GM12878 (cell line): ENCODE measurements around the gene UBAP2.

Source experiments
- BCL11A ChIP-seq: IDR thresholded peaks from 2 replicates; pipeline ENCODE4 v1.6.1; 2011; ENCODE audit warnings: low read depth, low read length
- CBX5 ChIP-seq: sonication (generic); IDR thresholded peaks from 2 replicates; pipeline ENCODE4 v1.6.1; 2016; ENCODE audit warnings: low read depth, moderate library complexity, mild to moderate bottlenecking, inconsistent platforms
- CEBPB ChIP-seq, 2 experiments: fragments of 150-350 bp in 1 of 2; IDR thresholded peaks; 2 replicates each; pipeline ENCODE4 v1.6.1; 2012 to 2014; ENCODE audit warnings: low read depth in 2 of 2, low read length in 2 of 2, borderline replicate concordance in 1 of 2, inconsistent platforms in 1 of 2
- ETV6 ChIP-seq, 2 experiments: fragments of 450-650 bp in 1 of 2; IDR thresholded peaks in 1 of 2; conservative IDR thresholded peaks in 1 of 2; 2 replicates each; pipeline ENCODE4 v1.6.1; 2014; ENCODE audit warnings: antibody characterized with exemption in 1 of 2, borderline replicate concordance in 1 of 2, low read depth in 1 of 2, mild to moderate bottlenecking in 1 of 2, moderate library complexity in 1 of 2
- GABPA ChIP-seq: IDR thresholded peaks from 2 replicates; pipeline ENCODE4 v1.6.1; 2014; ENCODE audit warnings: antibody characterized with exemption, low read depth, mild to moderate bottlenecking, inconsistent platforms
- MXI1 ChIP-seq: fragments of 150-350 bp; IDR thresholded peaks from 2 replicates; pipeline ENCODE4 v1.6.1; 2011; ENCODE audit warnings: low read depth, mild to moderate bottlenecking, inconsistent platforms, low read length, improper control_type of control experiment
- NRF1 ChIP-seq: conservative IDR thresholded peaks from 2 replicates; pipeline ENCODE4 v1.6.1; 2011; ENCODE audit warnings: mild to moderate bottlenecking, low read depth, low read length, improper control_type of control experiment
- RCOR1 ChIP-seq: conservative IDR thresholded peaks from 2 replicates; pipeline ENCODE4 v1.6.1; 2012; ENCODE audit warnings: low read depth, low read length, improper control_type of control experiment
- RELA ChIP-seq: fragments of 450-650 bp; IDR thresholded peaks from 2 replicates; pipeline ENCODE4 v1.8.0; 2014; ENCODE audit warnings: borderline replicate concordance; ENCODE audit not compliant: partially characterized antibody
- TF ChIP-seq, protein P1 (sequence below): fragments of 450-650 bp; IDR thresholded peaks from 2 replicates; pipeline ENCODE4 v1.6.1; 2017; ENCODE audit warnings: borderline replicate concordance
- TF ChIP-seq, protein P2 (sequence below): fragments of 450-650 bp; formaldehyde crosslinking; IDR thresholded peaks from 2 replicates; pipeline ENCODE4 v1.5.0; 2022; ENCODE audit warnings: mild to moderate bottlenecking, missing genetic modification characterization
- TF ChIP-seq, protein P3 (sequence below), 3 experiments: IDR thresholded peaks in 2 of 3; conservative IDR thresholded peaks in 1 of 3; 2 replicates each; pipeline ENCODE4 v1.5.1; 2011; ENCODE audit warnings: low read depth in 3 of 3, low read length in 3 of 3, mild to moderate bottlenecking in 3 of 3, control low read depth in 2 of 3, moderate library complexity in 2 of 3, inconsistent platforms in 1 of 3, mixed read lengths in 1 of 3; ENCODE audit not compliant: control insufficient read depth in 2 of 3, insufficient read depth in 1 of 3; ENCODE audit errors: extremely low read depth in 1 of 3
- TF ChIP-seq, protein P4 (sequence below): IDR thresholded peaks from 2 replicates; pipeline ENCODE4 v1.6.1; 2012; ENCODE audit warnings: mild to moderate bottlenecking, low read depth, low read length

DNA sequence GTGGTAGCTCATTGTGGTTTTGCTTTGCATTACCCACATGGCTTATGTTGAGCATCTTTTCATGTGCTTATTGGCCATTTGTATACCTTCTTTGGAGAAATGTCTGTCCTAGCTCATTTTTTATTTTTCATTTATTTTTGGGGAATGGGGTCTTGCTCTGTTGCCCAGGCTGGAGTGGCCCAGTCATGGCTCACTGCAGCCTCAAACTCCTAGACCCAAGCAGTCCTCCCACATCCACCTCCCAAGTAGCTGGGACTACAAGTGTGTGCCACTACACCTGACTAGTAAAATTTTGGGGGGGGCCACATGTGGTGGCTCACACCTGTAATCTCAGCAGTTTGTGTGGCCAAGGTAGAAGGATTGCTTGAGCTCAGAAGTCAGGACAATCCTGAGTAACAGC lies 154.4 kb downstream of the UBAP2 start:
- TF ChIP-seq CEBPB (IDR thresholded peaks at IDR 0.05; ENCODE audit: borderline replicate concordance in 1 of 2, low read depth in 2 of 2, low read length in 2 of 2), result no peak
- no peak for TF ChIP-seq BCL11A
- TF ChIP-seq, protein P1, sequence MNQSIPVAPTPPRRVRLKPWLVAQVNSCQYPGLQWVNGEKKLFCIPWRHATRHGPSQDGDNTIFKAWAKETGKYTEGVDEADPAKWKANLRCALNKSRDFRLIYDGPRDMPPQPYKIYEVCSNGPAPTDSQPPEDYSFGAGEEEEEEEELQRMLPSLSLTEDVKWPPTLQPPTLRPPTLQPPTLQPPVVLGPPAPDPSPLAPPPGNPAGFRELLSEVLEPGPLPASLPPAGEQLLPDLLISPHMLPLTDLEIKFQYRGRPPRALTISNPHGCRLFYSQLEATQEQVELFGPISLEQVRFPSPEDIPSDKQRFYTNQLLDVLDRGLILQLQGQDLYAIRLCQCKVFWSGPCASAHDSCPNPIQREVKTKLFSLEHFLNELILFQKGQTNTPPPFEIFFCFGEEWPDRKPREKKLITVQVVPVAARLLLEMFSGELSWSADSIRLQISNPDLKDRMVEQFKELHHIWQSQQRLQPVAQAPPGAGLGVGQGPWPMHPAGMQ, result no peak
- TF ChIP-seq RCOR1, result no peak
- TF ChIP-seq GABPA, result no peak
- TF ChIP-seq, protein P2, sequence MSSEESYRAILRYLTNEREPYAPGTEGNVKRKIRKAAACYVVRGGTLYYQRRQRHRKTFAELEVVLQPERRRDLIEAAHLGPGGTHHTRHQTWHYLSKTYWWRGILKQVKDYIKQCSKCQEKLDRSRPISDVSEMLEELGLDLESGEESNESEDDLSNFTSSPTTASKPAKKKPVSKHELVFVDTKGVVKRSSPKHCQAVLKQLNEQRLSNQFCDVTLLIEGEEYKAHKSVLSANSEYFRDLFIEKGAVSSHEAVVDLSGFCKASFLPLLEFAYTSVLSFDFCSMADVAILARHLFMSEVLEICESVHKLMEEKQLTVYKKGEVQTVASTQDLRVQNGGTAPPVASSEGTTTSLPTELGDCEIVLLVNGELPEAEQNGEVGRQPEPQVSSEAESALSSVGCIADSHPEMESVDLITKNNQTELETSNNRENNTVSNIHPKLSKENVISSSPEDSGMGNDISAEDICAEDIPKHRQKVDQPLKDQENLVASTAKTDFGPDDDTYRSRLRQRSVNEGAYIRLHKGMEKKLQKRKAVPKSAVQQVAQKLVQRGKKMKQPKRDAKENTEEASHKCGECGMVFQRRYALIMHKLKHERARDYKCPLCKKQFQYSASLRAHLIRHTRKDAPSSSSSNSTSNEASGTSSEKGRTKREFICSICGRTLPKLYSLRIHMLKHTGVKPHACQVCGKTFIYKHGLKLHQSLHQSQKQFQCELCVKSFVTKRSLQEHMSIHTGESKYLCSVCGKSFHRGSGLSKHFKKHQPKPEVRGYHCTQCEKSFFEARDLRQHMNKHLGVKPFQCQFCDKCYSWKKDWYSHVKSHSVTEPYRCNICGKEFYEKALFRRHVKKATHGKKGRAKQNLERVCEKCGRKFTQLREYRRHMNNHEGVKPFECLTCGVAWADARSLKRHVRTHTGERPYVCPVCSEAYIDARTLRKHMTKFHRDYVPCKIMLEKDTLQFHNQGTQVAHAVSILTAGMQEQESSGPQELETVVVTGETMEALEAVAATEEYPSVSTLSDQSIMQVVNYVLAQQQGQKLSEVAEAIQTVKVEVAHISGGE (CRISPR knock-in tag), result no peak
- TF ChIP-seq, protein P3, sequence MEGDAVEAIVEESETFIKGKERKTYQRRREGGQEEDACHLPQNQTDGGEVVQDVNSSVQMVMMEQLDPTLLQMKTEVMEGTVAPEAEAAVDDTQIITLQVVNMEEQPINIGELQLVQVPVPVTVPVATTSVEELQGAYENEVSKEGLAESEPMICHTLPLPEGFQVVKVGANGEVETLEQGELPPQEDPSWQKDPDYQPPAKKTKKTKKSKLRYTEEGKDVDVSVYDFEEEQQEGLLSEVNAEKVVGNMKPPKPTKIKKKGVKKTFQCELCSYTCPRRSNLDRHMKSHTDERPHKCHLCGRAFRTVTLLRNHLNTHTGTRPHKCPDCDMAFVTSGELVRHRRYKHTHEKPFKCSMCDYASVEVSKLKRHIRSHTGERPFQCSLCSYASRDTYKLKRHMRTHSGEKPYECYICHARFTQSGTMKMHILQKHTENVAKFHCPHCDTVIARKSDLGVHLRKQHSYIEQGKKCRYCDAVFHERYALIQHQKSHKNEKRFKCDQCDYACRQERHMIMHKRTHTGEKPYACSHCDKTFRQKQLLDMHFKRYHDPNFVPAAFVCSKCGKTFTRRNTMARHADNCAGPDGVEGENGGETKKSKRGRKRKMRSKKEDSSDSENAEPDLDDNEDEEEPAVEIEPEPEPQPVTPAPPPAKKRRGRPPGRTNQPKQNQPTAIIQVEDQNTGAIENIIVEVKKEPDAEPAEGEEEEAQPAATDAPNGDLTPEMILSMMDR (IDR thresholded peaks at IDR 0.05 in 2 of 3, conservative IDR thresholded peaks at IDR 0.05 in 1 of 3; ENCODE audit: control insufficient read depth in 2 of 3, extremely low read depth in 1 of 3, insufficient read depth in 1 of 3, low read depth in 3 of 3, low read length in 3 of 3), result no peak
- no peak for TF ChIP-seq ETV6 (conservative IDR thresholded peaks at IDR 0.05 in 1 of 2, IDR thresholded peaks at IDR 0.05 in 1 of 2; ENCODE audit: borderline replicate concordance in 1 of 2, low read depth in 1 of 2)
- no peak for TF ChIP-seq NRF1
- TF ChIP-seq CBX5, result no peak
- TF ChIP-seq RELA, result no peak
- TF ChIP-seq, protein P4, sequence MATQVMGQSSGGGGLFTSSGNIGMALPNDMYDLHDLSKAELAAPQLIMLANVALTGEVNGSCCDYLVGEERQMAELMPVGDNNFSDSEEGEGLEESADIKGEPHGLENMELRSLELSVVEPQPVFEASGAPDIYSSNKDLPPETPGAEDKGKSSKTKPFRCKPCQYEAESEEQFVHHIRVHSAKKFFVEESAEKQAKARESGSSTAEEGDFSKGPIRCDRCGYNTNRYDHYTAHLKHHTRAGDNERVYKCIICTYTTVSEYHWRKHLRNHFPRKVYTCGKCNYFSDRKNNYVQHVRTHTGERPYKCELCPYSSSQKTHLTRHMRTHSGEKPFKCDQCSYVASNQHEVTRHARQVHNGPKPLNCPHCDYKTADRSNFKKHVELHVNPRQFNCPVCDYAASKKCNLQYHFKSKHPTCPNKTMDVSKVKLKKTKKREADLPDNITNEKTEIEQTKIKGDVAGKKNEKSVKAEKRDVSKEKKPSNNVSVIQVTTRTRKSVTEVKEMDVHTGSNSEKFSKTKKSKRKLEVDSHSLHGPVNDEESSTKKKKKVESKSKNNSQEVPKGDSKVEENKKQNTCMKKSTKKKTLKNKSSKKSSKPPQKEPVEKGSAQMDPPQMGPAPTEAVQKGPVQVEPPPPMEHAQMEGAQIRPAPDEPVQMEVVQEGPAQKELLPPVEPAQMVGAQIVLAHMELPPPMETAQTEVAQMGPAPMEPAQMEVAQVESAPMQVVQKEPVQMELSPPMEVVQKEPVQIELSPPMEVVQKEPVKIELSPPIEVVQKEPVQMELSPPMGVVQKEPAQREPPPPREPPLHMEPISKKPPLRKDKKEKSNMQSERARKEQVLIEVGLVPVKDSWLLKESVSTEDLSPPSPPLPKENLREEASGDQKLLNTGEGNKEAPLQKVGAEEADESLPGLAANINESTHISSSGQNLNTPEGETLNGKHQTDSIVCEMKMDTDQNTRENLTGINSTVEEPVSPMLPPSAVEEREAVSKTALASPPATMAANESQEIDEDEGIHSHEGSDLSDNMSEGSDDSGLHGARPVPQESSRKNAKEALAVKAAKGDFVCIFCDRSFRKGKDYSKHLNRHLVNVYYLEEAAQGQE, result no peak
- no peak for TF ChIP-seq MXI1
